Spleen (tissue), 11 donors: ENCODE measurements around the gene SRSF4. TPM values are rescaled to one million over a fixed set of nuclear protein-coding genes. Genes with fewer than 3 reads are reported as not detected.
A peak's percentile ranks its signal among the peaks of the same experiment; 100 is the strongest.

ENCODE experiments used
- DNase-seq: peaks from one replicate; pipeline ENCODE4 v3.0.0-alpha.2; 2020
- H3K27ac ChIP-seq, 8 donors: fragments of 200-600 bp; sonication (generic) in 7 of 8; 1 replicate in 4 of 8; 2 replicates in 4 of 8; pipeline versions ENCODE4 v1.5.0 to v1.8.0; 2016 to 2021; ENCODE audit warnings: inconsistent platforms in 4 of 8, mild to moderate bottlenecking in 4 of 8, moderate library complexity in 1 of 8
- H3K27me3 ChIP-seq, 7 donors: fragments of 200-600 bp; sonication (generic) in 6 of 7; replicated peaks in 1 of 7; 1 replicate in 4 of 7; 2 replicates in 3 of 7; pipeline versions ENCODE4 v1.5.0 to v1.8.0; 2016 to 2021; ENCODE audit warnings: inconsistent platforms in 3 of 7, mild to moderate bottlenecking in 1 of 7
- H3K36me3 ChIP-seq, 6 donors: fragments of 200-600 bp; sonication (generic) in 5 of 6; 1 replicate in 4 of 6; 2 replicates in 2 of 6; pipeline versions ENCODE4 v1.5.0 to v1.8.0; 2016 to 2021; ENCODE audit warnings: inconsistent platforms in 2 of 6
- H3K4me1 ChIP-seq, 6 donors: fragments of 200-600 bp; sonication (generic) in 5 of 6; 1 replicate in 3 of 6; 2 replicates in 3 of 6; pipeline versions ENCODE4 v1.5.0 to v1.8.0; 2016 to 2021; ENCODE audit warnings: inconsistent platforms in 3 of 6
- H3K4me3 ChIP-seq, 8 donors: fragments of 200-600 bp; sonication (generic) in 7 of 8; 1 replicate in 4 of 8; 2 replicates in 4 of 8; pipeline versions ENCODE4 v1.5.0 to v1.8.0; 2016 to 2021; ENCODE audit warnings: inconsistent platforms in 4 of 8, mild to moderate bottlenecking in 4 of 8, moderate library complexity in 2 of 8
- H3K9me3 ChIP-seq, 8 donors: fragments of 200-600 bp; sonication (generic) in 7 of 8; 1 replicate in 4 of 8; 2 replicates in 4 of 8; pipeline versions ENCODE4 v1.5.0 to v1.8.0; 2016 to 2021; ENCODE audit warnings: inconsistent platforms in 4 of 8
- CTCF ChIP-seq, 11 experiments: fragments of 200-600 bp in 7 of 11; fragments of 450-650 bp in 4 of 11; sonication (generic) in 4 of 11; IDR thresholded peaks in 8 of 11; conservative IDR thresholded peaks in 3 of 11; 1 replicate in 7 of 11; 2 replicates in 4 of 11; pipeline versions ENCODE4 v1.4.0 to v1.8.0; 2016 to 2021; ENCODE audit warnings: antibody characterized with exemption in 11 of 11, inconsistent platforms in 4 of 11, mild to moderate bottlenecking in 1 of 11
- POLR2A ChIP-seq, 3 donors: fragments of 450-650 bp; IDR thresholded peaks; one replicate each; pipeline ENCODE4 v1.5.1; 2017; ENCODE audit warnings: antibody characterized with exemption in 3 of 3, mild to moderate bottlenecking in 1 of 3
- POLR2AphosphoS5 ChIP-seq, 3 donors: sonication (generic); formaldehyde crosslinking; IDR thresholded peaks; one replicate each; pipeline ENCODE4 v1.5.1; 2017; ENCODE audit warnings: antibody characterized with exemption in 3 of 3
- WGBS, 5 donors: extraction: QIAGEN DNeasy Blood & Tissue Kit in 3 of 5; methylation state at CpG; one replicate each; pipeline versions ENCODE4 v1.1.5 to v1.1.7; 2013 to 2018; 5-methylcytosine and 5-hydroxymethylcytosine counted together
- intact Hi-C: fragments of 100-400 bp; cut with DNase I; formaldehyde crosslinking; loops from one replicate; pipeline ENCODE4 v1.15.0; 2023; ENCODE audit warnings: low total_unique reads
- polyA plus RNA-seq, 3 donors: library from polyadenylated mRNA; stranded (reverse); fragments of 200-250 nt; gene quantifications; one replicate each; pipeline ENCODE4 v1.2.1, GENCODE V29; 2013
- total RNA-seq, 7 donors: library from RNA; depleted of rRNA in 3 of 7; stranded (reverse); fragments of >200 nt in 3 of 7; fragmentation: NEBNext Ultra II Directional in 4 of 7; extraction: Animal tissue kit (Norgen Biotek cat#: 25700) in 4 of 7; gene quantifications; one replicate each; pipeline versions ENCODE4 v1.1.0 to v1.2.1, GENCODE V29; 2016 to 2021
- donor health status: healthy with polysubstance abuse.
- donor health status: DM: no; HTN: no; CAD: no; lungs with moderate emphysema.
- donor health status: DM: no; HTN: no; CAD: no.
- donor health status: Bipolar disorder and iron deficiency.
- donor health status: healthy.
- donor health status: DM: no; HTN: no; CAD: no.
- donor health status: DM: yes; HTN: yes; CAD: no.

SRSF4 gene
- total and polyA plus RNA-seq, 10 donors = 36.9 to 94.7 (median 80.8) TPM

- DNase-seq = no peak
- Histone ChIP-seq H3K4me3 (no peak overlapping the region), H3K4me1 (peaks cover 25 to 95% (median 63%) of the 10 kb centered on the region in 6 donors), H3K9me3 (no peaks in the 10 kb centered on the region), H3K27ac (no peak overlapping the region), H3K36me3 (peaks cover 0 to 73% (median 39%) of the 10 kb centered on the region in 6 donors), H3K27me3 (no peaks in the 10 kb centered on the region)
- TF ChIP-seq POLR2AphosphoS5 (IDR thresholded peaks at IDR 0.05) = no peak
- TF ChIP-seq POLR2A (IDR thresholded peaks at IDR 0.05) = no peak
- TF ChIP-seq CTCF (IDR thresholded peaks at IDR 0.05 in 8 of 11, conservative IDR thresholded peaks at IDR 0.05 in 3 of 11) = no peak
- 96 to 99% (median 98%) methylated on average over 9 of the region's 9 CpGs for WGBS, 5 donors
- intact Hi-C loops = no loop called here
Observed at GRCh38 chr1:29167904-29168303, 13.8 kb downstream of the SRSF4 start.

- TF ChIP-seq CTCF (IDR thresholded peaks at IDR 0.05 in 8 of 11, conservative IDR thresholded peaks at IDR 0.05 in 3 of 11) = no peak
- TF ChIP-seq POLR2AphosphoS5 (IDR thresholded peaks at IDR 0.05) = peak in 1 of 3 donors; percentile 23
- TF ChIP-seq POLR2A (IDR thresholded peaks at IDR 0.05) = no peak
- no peak for DNase-seq
- Histone ChIP-seq H3K4me3 (no peak overlapping the region), H3K4me1 (peaks cover 15 to 95% (median 62%) of the 10 kb centered on the region in 6 donors), H3K27ac (peak overlapping the region in 1 of 8 donors; percentile 2), H3K36me3 (peaks cover 0 to 81% (median 41%) of the 10 kb centered on the region in 6 donors), H3K27me3 (no peaks in the 10 kb centered on the region), H3K9me3 (no peaks in the 10 kb centered on the region)
- WGBS, 5 donors = 66 to 80% (median 75%) methylated on average over 9 of the region's 9 CpGs
- intact Hi-C loops = no loop called here
Observed at GRCh38 chr1:29166291-29166878, 15.3 kb downstream of the SRSF4 start.

GRCh38 chr1:29164588-29164987, 17.1 kb downstream of the SRSF4 start:
- intact Hi-C loops = no loop called here
- H3K4me1 ChIP-seq = peaks cover 0 to 95% (median 55%) of the 10 kb centered on the region in 6 donors
- no peak for DNase-seq
- peaks cover 0 to 91% (median 52%) of the 10 kb centered on the region in 6 donors for H3K36me3 ChIP-seq
- TF ChIP-seq CTCF (IDR thresholded peaks at IDR 0.05 in 8 of 11, conservative IDR thresholded peaks at IDR 0.05 in 3 of 11) = no peak
- TF ChIP-seq POLR2A (IDR thresholded peaks at IDR 0.05) = no peak
- no peak for TF ChIP-seq POLR2AphosphoS5 (IDR thresholded peaks at IDR 0.05)
- H3K9me3 ChIP-seq = no peaks in the 10 kb centered on the region
- H3K27me3 ChIP-seq = no peaks in the 10 kb centered on the region
- WGBS, 5 donors = 89 to 99% (median 96%) methylated on average over 4 of the region's 4 CpGs
- no peak overlapping the region for H3K4me3 ChIP-seq
- no peak overlapping the region for H3K27ac ChIP-seq

- no peak for DNase-seq
- intact Hi-C loops = no loop called here
- Histone ChIP-seq H3K9me3 (no peaks in the 10 kb centered on the region), H3K27me3 (no peaks in the 10 kb centered on the region), H3K4me3 (no peak overlapping the region), H3K36me3 (peaks cover 0 to 99% (median 63%) of the 10 kb centered on the region in 6 donors), H3K27ac (peak overlapping the region in 2 of 8 donors; percentile 2 to 4), H3K4me1 (peaks cover 0 to 77% (median 46%) of the 10 kb centered on the region in 6 donors)
- TF ChIP-seq CTCF (IDR thresholded peaks at IDR 0.05 in 8 of 11, conservative IDR thresholded peaks at IDR 0.05 in 3 of 11) = no peak
- TF ChIP-seq POLR2AphosphoS5 (IDR thresholded peaks at IDR 0.05) = peak in 1 of 3 donors; percentile 28
- WGBS, 5 donors = 81 to 90% (median 88%) methylated on average over 9 of the region's 9 CpGs
Observed at GRCh38 chr1:29162476-29163138, 19.1 kb downstream of the SRSF4 start.
